COR-L47 (cell line): ENCODE data around the gene NKD2.
"Not testable (repeated sequence)": the region's sequence is repeated elsewhere in the genome, so short reads cannot be mapped to it uniquely, and the experiment has no call there.

Experiments
- DNase-seq: peaks from one replicate; lab custom pipeline; 2025; lab: John Stamatoyannopoulos, UW

The NKD2 gene

GRCh38 chr5:1008451-1009358 is at the start of gene NKD2:
Gene NKD2 (plus strand): TSS chr5:1008802. CDS start chr5:1009058, 256 bp downstream.
- no peak for DNase-seq

- DNase-seq, result no peak
Observed at GRCh38 chr5:959581-960531, 48.7 kb upstream of the NKD2 start.

GRCh38 chr5:960551-960950 is 48.1 kb upstream of the NKD2 start:
- no peak for DNase-seq

- DNase-seq, result no peak
Observed at GRCh38 chr5:961002-961710, 47.4 kb upstream of the NKD2 start.

GRCh38 chr5:961711-962240 is 46.8 kb upstream of the NKD2 start:
- no peak for DNase-seq

GRCh38 chr5:962386-962785 is 46.2 kb upstream of the NKD2 start:
- DNase-seq, result no peak

GRCh38 chr5:962801-963200 is 45.8 kb upstream of the NKD2 start:
- DNase-seq, result no peak

- no peak for DNase-seq
Observed at GRCh38 chr5:963310-963672, 45.3 kb upstream of the NKD2 start.

GRCh38 chr5:963673-964531 is 44.7 kb upstream of the NKD2 start:
- DNase-seq, result no peak

- no peak for DNase-seq
Observed at GRCh38 chr5:964821-965220, 43.8 kb upstream of the NKD2 start.

- no peak for DNase-seq
Observed at GRCh38 chr5:965604-966344, 42.8 kb upstream of the NKD2 start.

- DNase-seq, result no peak
Observed at GRCh38 chr5:966345-966710, 42.3 kb upstream of the NKD2 start.

GRCh38 chr5:966941-967340 is 41.7 kb upstream of the NKD2 start:
- no peak for DNase-seq

- no peak for DNase-seq
Observed at GRCh38 chr5:968881-969280, 39.7 kb upstream of the NKD2 start.

- no peak for DNase-seq
Observed at GRCh38 chr5:969408-969839, 39.2 kb upstream of the NKD2 start.

- DNase-seq, result not testable (repeated sequence)
Observed at GRCh38 chr5:972575-972974, 36.0 kb upstream of the NKD2 start.

- no peak for DNase-seq
Observed at GRCh38 chr5:976849-977751, 31.5 kb upstream of the NKD2 start.

- no peak for DNase-seq
Observed at GRCh38 chr5:978054-978453, 30.5 kb upstream of the NKD2 start.

GRCh38 chr5:978693-979092 is 29.9 kb upstream of the NKD2 start:
- no peak for DNase-seq
